ENCODE measurements around the gene GDPD4. TPM values are rescaled to one million over a fixed set of nuclear protein-coding genes. Genes with fewer than 3 reads are reported as not detected.

GDPD4 gene
- total RNA-seq, 4 donors from 2014 or later: not detected

- TF ChIP-seq, protein P1, sequence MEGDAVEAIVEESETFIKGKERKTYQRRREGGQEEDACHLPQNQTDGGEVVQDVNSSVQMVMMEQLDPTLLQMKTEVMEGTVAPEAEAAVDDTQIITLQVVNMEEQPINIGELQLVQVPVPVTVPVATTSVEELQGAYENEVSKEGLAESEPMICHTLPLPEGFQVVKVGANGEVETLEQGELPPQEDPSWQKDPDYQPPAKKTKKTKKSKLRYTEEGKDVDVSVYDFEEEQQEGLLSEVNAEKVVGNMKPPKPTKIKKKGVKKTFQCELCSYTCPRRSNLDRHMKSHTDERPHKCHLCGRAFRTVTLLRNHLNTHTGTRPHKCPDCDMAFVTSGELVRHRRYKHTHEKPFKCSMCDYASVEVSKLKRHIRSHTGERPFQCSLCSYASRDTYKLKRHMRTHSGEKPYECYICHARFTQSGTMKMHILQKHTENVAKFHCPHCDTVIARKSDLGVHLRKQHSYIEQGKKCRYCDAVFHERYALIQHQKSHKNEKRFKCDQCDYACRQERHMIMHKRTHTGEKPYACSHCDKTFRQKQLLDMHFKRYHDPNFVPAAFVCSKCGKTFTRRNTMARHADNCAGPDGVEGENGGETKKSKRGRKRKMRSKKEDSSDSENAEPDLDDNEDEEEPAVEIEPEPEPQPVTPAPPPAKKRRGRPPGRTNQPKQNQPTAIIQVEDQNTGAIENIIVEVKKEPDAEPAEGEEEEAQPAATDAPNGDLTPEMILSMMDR (IDR thresholded peaks at IDR 0.05; ENCODE audit: low read depth): no peak
Observed at GRCh38 chr11:77191823-77192495, 109.5 kb downstream of the GDPD4 start.

GRCh38 chr11:77191429-77191822 lies 110.1 kb downstream of the GDPD4 start:
- TF ChIP-seq, protein P1 (IDR thresholded peaks at IDR 0.05; ENCODE audit: low read depth): no peak

GRCh38 chr11:77190331-77191075 lies 111.0 kb downstream of the GDPD4 start:
- TF ChIP-seq, protein P1 (IDR thresholded peaks at IDR 0.05; ENCODE audit: low read depth): no peak

GRCh38 chr11:77189588-77190210 lies 111.8 kb downstream of the GDPD4 start:
- TF ChIP-seq, protein P1 (IDR thresholded peaks at IDR 0.05; ENCODE audit: low read depth): no peak

DNA sequence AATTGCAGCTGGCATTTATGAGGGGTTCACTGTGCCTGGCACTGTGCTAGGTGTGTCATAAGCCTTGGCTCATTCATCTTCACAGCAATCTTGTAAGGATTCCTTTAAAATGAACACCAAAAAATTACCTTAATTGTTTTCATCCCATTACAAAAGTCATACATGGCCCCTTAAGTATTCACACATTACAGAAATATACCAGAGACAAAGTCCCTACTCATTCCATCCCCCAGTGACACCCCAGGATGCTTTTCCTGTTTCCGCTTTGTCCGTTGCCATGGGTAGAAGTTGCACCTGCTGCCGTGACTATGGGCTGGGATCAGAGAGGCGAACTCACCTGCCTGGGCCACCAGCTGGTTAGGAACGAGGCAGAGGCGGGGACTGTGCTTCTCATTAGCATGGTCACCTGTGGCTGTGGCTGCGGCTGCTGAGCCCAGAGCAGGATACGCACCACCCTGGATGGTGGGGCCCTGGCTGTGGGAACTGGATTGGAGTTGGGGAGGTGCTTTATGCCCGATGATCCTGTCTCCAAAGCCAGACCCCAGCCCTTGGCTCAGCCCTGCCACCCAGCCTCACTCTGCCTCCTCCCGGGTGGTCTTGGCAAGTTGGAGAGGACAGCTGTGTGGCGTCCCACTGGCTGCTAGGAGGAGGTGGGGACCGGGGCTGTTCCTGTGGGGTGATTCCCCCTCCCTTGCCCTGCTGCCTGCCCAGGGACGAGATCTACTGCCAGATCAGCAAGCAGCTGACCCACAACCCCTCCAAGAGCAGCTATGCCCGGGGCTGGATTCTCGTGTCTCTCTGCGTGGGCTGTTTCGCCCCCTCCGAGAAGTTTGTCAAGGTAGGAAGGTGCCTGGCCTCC lies 112.6 kb downstream of the GDPD4 start:
- TF ChIP-seq, protein P1 (IDR thresholded peaks at IDR 0.05; ENCODE audit: low read depth): no peak

DNA sequence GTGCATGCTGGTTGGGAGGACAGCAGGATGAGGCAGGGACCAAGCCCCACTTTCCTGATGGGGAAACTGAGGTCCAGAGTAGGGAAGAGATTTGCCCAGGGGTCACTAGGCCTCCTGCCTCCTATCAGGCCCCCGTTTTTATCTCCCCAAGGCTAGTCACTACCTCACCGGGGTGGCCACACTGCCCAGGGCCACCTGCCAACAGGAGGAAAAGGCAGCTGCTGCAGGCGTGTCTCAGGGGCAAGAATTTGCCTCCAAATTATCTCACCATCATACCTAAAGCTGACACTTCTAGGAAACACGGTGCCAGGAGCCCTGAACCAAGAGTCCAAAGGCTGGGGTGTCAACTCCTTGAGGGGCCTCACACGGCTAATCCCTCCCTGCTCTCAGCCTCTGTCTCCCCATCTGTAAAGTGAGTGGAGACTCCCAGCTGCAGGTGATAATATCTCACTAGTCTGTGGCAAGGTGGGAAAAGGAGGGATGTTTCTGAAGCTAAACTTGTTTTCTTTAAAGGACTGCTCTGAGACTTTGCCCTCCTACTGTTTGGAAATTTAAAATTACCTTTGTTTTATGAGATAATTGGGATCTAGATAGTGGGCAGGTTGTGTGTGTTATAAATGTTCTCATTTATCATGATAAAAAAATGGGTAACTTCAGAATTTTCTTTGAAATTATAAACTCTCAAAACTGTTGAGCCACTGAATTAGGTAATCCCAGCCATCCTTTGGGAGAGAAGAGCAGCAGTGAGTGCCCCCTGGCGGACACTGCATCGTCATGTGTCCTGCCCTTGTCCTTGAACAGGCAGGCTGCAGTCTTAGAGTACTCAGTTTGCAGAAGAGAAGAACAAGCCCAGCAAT lies 113.5 kb downstream of the GDPD4 start:
- TF ChIP-seq, protein P1 (IDR thresholded peaks at IDR 0.05; ENCODE audit: low read depth): no peak
